HT1080 (cell line): ENCODE data around the gene ZNF428. TPM values are rescaled to one million over a fixed set of nuclear protein-coding genes. Genes with fewer than 3 reads are reported as not detected.
"Not testable (repeated sequence)": the region's sequence is repeated elsewhere in the genome, so short reads cannot be mapped to it uniquely, and the experiment has no call there.

Source experiments
- DNase-seq: peaks from one replicate; pipeline ENCODE4 v3.0.0-alpha.2; 2015; ENCODE audit warnings: low read depth
- polyA plus RNA-seq, 2 experiments: library from polyadenylated mRNA; depleted of rRNA; stranded (reverse); fragments of >200 nt; gene quantifications; 2 replicates each; pipeline ENCODE4 v1.2.3, GENCODE V29; 2015
- total RNA-seq: library from RNA; depleted of rRNA; stranded (reverse); fragments of >200 nt; shearing (Covaris generic); gene quantifications from 2 replicates; pipeline ENCODE4 v1.2.3, GENCODE V29; 2014; rRNA removed

The ZNF428 gene, protein sequence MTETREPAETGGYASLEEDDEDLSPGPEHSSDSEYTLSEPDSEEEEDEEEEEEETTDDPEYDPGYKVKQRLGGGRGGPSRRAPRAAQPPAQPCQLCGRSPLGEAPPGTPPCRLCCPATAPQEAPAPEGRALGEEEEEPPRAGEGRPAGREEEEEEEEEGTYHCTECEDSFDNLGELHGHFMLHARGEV
- total RNA-seq, result 23.6 and 24.8 TPM in 2 replicates
- 15.6 and 22.6 TPM in 2 replicates for polyA plus RNA-seq (2015; cell fraction: cytosol; rRNA removed)
- 8.8 and 11.6 TPM in 2 replicates for polyA plus RNA-seq (2015; cell fraction: nucleus; rRNA removed)

DNA sequence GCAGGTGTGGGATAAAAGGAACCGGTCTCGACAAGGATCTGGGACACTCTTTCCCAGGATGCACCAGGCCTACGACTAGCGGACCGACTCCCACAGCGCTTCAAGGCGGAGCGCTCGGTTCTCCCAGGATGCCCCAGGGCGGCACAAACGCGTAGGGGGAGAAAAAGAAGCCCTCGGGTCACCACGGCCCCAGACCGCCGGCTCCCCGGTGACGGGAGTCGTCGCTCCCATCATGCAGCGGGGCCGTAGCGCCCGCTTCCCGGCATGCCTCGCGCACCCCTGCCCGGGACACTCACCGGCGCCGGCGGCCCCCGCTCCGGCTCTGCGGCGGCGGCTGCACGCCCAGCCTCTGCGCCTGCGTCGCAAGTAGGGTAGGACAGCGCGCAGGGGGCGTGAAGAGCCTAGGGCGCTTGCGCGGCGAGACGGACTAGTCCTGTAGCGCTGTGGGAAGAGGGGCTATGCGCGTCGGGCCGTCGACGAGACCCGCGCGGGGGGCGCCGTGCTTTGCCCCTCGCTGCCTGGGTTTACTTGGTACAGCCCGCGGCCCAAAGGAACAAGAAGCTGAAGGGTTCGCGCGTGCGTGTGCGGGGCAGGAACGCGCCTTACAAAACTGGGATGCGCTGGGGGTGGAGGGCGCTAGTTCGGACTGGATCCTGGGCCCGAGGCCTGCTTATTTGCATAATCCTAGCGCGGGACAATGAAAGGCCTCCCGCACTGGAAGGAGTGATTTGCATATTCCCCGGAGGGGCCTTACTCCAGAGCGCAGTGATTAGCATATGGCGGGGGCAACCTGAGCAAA lies at the start of gene ZNF428:
TSS of gene ZNF428 (minus strand) at position 368 of the 799 bp plus-strand sequence. CDS start 5,325 bp downstream, outside the sequence.
- peak; percentile 65 for DNase-seq

- peak; percentile 98 for DNase-seq
These were observed 49.1 kb upstream of the ZNF428 start for GRCh38 chr19:43668406-43669109.

DNA sequence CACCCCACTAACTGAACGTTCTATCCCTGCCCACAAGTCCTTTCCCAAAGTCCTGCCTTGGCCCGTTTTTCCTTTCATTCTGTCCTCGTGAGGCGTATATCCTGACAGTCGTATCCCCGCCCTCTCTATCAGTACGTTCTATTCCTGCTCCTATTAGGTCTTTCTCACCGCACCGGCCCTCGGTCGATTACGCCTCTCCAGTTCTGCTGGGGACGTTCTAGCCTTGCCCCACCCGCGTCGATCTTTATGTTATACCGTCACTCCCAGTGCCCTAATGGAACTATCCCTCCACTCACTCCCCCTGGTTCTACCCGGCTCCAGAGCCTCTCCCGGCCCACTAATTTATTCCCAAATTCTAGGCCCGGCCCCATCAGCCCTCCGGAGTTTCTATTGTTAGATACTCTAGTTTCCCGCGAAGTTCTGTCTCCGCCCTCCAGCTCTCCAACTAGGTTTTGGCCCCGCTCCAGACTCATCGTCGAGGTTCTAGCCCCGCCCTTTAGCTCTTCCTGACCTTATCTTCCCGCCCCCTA lies 48.5 kb upstream of the ZNF428 start:
- no peak for DNase-seq

GRCh38 chr19:43667126-43667875 lies 47.9 kb upstream of the ZNF428 start:
- no peak for DNase-seq

DNA sequence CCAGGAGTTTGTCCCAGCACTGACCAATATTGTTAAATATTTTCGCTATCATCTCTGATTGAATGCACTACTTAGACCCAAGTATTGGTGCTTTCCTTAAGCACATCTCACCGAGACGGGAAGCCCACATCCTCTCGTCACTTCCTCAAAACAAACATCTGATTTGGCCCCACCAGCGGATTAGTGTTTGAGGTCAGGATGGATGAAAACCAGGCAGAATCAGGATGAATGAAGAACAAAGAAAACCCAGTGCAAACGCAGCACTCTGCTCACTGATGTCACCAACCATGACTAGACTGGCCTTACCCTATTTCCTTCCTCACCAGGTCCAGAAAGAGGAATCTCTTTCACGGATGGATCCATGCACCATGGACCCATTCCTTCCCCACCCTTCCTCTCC lies 44.6 kb upstream of the ZNF428 start:
- DNase-seq, result no peak

- peak; percentile 25 for DNase-seq
These were observed 43.1 kb upstream of the ZNF428 start for GRCh38 chr19:43662487-43662886.

- no peak for DNase-seq
These were observed 41.5 kb upstream of the ZNF428 start for GRCh38 chr19:43660971-43661360.

DNA sequence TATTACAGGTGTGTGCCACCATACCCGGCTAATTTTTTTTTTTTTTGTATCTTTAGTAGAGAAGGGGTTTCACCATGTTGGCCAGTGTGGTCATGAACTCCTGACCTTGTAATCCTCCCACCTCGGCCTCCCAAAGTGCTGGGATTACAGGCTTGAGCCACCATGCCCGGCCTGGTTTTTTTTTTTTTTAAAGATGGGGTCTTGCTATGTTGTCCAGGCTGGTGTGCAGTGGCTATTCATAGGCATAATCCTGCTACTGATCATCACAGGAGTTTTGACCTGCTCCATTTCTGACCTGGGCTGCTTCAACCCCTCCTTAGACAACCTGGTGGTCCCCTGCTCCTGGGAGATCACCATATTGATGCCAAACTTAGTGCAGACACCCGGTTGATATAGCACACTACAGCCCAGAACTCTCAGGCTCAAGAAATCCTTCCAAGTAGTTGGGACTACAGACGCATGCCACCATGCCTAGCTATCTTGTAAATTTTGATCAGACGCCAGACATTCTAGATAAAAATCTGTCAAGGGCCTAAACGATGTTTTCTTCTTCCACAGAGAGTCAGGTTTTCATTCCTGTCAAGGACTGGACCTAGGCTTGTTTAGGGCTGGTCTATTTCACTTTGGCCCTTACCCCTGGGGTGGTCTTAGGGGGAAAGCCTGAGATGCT lies 41.0 kb upstream of the ZNF428 start:
- DNase-seq, result no peak

DNA sequence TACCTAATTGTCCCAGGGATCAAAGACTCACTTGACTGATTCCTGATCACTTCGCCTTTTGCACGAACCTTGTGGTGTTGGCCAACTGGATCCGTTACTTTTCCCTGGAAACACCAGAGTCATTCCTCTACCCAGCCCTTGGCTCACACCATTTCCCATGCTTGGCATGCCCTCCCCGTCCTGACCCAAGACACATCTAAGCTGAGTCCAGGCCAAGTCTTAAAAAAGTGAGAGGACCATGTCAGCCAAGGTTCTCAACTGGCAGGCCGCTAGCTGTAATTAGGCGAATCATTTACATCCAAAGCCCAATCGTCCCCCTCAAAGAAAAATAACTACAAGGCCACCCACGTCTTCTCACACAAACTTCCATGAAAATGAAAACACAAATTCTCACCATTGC lies 39.1 kb upstream of the ZNF428 start:
- DNase-seq, result no peak

DNA sequence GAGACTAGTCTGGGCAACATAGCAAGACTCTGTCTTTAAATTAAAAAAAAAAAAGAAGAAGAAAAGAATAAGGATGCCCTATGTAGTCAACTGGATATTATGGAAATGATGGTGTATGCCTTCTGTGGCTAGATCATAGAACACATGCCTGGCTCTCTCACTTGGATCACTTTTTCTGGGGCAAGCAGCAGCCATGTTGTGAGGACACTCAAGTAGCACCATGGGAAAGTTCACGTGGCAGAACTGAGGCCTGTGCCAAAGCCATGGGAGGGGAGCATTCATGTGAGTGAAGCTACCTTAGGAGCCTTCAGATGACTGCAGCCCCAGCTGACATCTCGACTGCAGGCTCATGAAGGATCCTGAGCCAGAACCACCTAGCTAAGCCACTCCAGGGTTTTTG lies 38.6 kb upstream of the ZNF428 start:
- no peak for DNase-seq

DNA sequence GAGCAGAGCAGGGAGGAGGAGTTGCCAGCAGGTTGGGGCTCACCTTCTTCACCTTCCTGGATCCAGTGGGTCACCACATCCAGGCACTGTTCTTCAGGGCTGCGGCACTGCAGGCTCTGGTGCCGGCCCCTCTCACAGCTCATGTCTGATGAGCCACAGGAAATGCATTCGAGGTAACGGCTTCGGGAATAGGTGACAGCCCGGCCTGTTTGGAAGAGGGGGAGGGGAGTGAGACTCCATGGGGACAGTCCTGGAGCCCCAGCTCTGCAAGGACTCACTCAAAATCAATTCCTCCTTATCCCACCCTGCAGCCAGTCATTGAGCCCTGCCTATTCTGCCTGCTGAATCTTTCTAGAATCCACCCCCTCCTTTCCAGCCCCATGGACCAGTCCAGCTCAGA lies 37.0 kb upstream of the ZNF428 start:
- DNase-seq, result no peak

DNA sequence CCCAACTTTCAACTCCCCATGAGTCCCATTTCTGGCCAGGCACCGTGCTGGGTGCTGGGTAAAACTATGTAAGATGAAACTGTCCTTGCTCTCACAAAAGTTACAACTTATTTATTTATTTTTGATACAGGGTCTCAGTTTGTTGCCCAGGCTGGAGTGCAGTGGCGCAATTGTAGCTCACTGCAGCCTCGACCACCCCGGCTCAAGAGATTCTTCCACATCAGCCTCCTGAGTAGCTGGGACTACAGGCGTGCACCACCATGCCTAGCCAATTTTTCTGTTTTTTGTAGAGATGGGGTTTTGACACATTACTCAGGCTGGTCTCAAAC lies 33.1 kb upstream of the ZNF428 start:
- DNase-seq, result no peak

- DNase-seq, result peak; percentile 43
These were observed 32.5 kb upstream of the ZNF428 start for GRCh38 chr19:43651758-43652545.

- DNase-seq, result not testable (repeated sequence)
These were observed 30.8 kb upstream of the ZNF428 start for GRCh38 chr19:43650276-43650675.

DNA sequence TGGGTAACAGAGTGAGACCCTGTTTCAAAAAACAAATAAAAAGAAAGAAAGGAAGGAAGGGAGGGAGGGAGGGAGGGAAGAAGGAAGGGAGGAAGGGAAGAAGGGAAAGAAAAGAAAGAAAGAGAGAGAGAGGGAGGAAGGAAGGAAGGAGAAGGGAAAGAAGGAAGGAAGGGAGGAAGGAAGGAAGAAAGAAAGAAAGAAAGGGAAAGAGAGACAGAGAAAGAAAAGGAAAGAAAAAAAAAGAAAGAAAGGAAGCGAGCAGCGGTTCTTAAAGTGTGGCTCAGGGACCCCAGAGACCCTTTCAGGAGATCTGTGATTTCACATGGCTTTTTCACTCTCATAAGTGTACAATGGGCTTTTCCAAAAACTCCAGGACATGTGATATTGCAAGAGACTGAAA lies 30.1 kb upstream of the ZNF428 start:
- DNase-seq, result no peak

- no peak for DNase-seq
These were observed 29.2 kb upstream of the ZNF428 start for GRCh38 chr19:43648633-43649032.

DNA sequence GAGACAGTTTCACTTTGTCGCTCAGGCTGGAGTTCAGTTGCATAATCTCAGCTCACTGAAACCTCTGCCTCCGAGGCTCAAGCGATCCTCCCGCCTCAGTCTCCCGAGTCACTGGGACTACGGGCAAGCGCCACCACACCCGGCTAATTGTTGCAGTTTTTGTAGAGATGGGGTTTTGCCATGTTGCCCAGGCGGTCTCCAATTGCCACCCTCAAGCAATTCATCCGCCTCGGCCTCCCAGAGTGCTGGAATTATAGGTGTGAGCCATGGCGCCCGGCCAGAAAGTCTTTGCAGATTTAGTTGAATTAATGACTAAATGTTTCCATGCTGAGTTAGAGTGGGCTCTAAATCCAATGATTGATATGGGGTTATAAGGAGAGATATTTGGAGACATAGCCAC lies 24.8 kb upstream of the ZNF428 start:
- DNase-seq, result no peak

GRCh38 chr19:43643326-43643725 lies 23.9 kb upstream of the ZNF428 start:
- DNase-seq, result no peak

DNA sequence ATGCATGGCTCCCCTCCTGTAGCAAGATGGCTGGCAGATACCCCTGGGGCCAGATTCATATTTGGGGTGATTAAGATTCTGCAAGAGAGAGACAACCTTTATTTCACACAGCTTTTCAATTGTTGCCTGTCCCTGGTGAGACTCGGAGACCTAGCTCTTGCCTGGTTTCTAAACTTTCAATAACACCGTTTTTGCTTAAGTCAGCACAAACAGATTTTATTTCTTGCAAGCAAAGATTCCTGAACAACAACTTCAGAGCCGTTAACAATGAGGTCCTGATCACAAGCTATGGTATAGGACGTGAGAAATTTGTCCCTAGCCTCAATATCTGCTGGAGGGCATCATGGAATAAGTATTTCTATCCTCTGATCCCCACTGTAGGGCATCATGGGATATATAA lies 23.1 kb upstream of the ZNF428 start:
- no peak for DNase-seq

DNA sequence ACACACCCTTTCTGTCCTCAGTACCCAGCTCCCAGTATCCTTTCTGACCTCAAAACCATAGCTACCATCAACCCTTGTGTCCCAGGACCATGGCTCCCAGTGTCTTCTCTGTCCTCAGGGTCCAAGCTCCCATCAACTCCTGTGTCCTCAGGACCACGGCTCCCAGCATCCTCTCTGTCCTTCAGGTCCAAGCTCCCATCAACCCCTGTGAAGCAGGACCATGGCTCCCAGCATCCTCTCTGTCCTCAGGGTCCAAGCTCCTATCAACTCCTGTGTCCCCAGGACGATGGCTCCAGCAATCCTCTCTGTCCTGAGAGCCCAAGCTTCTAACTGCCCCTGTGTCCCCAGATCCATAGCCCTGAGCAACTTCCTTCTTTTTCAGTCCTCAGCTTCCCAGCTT lies 21.9 kb upstream of the ZNF428 start:
- no peak for DNase-seq
